Stimulated activated CD8-positive, alpha-beta memory T cell treated with anti-CD3 and anti-CD28 coated beads, Interleukin-12 subunit alpha, Interleukin-12 subunit beta, amount 100 ng/mL, for 24 hours (primary cell): Measurements from ENCODE around the gene SCAI.
"Not testable (repeated sequence)": the region's sequence is repeated elsewhere in the genome, so short reads cannot be mapped to it uniquely, and the experiment has no call there.

Source experiments
- DNase-seq: peaks from one replicate; pipeline ENCODE4 v3.0.0-alpha.2; 2020; ENCODE audit errors: extremely low read depth

SCAI gene

DNA sequence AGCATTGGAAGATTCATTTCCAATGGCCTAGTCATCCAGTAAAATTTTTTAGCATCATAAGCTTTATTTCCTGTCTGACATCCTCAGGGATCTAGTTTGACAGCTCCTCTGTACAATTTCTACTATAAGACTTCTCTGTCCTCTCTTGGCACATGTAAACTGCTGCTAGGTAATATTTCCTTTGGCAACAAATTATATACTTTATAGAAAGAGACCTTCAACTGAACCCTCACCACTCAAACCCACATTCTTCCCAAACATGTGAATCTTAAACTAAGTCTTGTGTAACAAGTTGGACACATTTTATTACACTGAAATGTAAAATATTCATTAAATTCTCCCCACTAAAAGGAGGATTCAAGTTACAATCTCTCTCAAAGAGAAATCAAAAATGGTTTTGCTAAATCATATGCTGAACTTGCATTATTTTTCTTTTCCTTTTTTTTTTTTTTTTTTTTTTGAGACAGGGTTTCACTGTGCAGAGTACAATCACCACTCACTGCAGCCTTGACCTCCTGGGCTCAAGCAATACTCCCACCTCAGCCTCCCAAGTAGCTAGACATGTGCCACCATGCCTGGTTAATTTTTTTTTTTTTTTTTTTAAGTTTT, 36.9 kb downstream of the SCAI start:
- no peak for DNase-seq

DNA sequence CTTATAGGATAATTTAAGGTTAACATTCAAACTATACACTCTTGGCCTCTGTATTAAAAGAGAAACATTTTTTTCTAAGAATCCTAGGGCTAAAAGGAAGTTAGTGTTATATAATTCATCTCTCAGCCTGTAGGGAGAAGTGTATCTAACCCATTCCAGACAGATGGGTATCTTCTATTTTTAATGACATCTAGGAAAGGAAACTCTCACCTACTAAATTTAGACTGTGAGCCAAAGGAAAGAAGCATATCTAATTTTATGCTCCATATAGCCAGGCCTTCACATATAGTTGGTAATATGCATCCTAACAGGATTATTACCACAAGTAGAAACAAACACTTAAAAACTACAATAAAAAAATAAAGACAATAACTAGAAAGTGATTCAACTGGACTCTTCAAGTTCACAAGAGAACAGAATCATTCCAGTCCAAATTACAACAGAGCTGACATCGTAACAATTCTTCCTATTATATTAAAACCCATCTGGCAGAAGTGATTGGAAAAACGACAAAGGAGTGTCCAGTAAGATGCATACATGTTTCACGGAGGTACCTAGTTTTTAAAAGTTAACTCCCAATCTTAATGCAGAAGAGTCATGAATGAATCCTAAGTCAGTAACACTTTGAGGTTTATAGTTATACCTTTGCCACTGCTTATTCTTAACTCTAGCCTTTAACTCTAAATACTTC, 39.4 kb downstream of the SCAI start:
- no peak for DNase-seq

DNA sequence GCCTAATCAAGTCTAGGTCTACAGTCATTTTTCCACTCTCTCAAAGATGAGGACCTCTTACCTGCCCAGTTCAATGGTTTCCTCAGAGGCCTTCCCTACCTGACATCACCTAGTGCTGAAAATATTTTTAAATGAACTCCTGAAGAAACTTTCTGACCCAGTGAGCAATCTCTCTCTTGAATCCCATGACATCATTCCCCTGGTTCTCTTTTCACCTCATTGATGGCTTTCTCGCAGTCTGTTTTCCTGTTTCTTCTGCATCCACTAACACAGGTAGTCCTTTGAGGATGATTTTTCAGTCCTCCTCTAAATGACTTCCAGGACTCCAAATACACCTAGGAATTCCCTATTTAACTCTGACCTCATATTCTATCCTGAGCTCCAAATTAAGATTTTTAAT, 40.3 kb downstream of the SCAI start:
- DNase-seq: no peak

DNA sequence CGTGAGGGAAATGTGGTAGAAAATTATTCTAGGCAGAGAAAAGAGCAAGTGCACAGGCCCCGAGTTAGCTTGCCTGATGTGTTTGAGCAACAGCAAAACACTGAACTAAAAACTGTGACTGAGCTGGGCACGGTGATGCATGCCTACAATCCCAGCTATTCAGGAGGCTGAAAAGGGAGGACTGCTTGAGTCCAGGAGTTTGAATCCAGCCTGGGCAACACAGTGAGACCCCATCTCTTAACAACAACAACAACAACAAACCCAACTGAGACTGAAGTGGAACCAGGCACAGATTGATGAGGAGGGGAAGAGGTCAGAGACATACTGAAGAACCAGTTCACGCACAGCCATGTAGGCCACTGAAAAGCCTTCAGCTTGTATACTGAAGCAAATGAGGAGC, 42.5 kb downstream of the SCAI start:
- no peak for DNase-seq

DNA sequence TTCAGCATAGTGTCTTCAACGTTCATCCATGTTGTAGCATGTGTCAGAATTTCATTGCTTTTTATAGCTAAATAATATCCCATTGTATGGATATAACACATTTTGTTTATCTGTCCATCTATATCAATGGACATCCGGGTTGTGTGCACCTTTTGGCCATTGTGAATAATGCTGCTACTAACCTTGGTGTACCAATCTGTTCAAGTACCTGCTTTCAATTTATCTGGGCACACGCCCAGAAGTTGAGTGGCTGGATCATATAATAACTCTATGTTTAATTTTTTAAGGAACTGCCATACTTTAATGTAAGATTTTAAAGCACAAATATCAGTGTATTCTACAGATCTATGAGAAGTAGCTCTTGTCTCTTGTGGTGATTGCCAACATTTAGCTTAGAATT, 43.5 kb downstream of the SCAI start:
- DNase-seq: no peak

DNA sequence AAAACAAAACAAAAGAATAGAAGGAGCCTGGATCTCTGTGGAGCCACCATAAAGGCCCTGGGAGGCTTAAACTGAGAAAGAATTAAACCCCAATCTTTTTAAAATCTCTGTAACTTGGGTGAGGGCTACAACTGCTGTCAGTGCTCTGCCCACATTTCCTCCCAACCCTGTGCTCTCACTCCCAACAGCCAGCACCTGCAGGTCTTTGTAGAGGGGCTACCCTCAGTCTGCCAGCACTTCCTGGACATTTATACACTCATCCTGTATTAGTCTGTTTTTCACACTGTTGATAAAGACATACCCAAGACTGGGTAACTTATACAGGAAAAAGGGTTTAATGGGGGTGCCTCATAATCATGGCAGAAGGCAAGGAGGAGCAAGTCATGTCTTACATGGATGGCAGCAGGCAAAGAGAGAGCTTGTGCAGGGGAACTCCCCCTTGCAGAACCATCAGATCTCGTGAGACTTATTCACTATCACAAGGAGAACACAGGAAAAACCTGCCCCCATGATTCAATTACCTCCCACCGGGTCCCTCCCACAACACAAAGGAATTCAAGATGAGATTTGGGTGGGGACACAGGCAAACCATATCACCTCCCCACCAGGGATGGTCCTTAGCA, 47.4 kb downstream of the SCAI start:
- no peak for DNase-seq

DNA sequence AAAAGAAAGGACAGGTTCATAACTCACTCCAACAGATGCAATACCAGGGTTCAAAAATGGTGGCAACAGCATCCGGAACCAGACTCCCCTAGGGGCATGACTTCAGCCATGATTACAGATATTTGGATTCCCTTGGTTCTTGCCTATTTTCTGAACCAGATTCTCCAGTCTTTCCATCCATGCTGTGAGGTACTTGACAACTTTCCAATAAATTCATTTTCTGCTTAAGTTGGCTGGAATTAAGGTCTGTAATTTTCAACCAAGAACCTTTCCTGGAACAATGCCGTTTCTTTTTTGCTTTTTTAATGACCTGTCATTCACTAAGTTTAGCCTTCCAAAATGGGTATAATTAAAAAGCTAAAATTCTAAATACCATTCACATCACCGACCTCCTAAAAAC, 52.2 kb downstream of the SCAI start:
- DNase-seq: no peak

DNA sequence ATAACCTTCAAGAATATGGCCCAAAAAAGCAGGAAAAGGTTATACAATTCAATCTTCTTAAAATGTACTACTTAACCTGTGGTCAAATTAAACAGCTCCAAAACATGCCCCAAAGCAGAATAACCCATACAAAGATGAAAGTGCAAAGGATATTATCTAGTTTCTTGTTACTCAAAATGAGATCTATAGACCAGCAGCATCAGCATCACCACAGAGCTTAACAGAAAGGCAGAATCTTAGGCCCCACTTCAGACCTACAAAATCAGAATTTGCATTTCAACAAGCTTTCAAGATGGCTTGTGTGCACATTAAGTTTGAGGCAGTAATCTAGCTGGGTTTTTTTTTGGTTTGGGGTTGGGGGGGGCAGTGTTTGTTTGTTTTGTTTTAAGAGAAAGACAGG, 54.0 kb downstream of the SCAI start:
- DNase-seq: no peak

DNA sequence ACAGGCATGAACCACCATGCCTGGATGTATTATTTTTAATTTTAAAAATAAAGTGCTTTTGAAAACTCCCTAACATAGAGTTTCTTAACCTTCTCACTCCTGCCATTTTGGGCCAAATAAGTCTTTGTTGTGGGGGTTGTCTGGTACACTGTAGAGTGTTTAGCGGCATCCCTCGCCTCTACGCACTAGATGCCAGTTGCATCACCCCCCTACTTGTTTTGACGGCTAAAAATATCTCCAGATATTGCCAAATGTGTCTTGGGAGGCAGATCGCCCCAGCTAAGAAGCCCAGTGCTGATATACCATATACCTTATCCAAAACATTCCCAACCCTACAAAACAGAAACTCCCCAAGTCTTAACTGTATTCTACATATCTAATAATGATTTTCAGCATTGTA, 54.6 kb downstream of the SCAI start:
- no peak for DNase-seq

DNA sequence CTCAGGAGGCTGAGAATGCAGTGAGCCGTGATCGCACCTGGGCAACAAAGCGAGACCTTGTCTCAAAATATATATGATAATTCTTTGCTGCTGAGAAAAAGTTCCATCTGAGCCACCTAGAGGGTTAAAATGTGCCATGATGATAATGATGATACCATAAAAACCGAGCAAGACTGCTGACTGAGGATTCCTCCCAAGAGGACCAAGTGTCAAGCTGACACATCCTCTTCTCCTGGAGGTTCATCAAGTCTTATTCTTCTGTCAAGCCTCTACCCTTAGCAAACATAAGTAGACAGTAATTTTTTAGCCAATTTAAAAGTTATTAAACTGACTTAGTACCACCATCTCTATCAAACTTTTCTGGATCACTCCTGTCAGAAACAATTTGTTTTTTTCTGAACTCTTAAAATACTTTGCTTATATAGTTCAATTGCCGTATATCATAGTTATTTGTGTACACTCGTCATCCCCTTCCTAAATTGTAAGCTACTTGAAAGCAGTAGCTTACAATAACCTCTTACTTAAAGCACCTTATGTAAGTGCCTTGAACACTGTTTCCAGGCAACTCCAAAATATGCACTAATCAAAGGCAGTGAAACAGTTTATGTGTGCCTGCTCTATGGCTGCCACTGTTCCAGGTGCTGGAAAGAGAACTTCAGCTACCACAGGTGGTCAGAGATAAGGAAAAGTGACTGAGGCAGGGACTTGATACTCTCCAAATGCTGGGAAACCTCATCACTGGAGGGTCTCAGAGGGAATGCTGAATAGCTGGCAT, 57.4 kb downstream of the SCAI start:
- no peak for DNase-seq

DNA sequence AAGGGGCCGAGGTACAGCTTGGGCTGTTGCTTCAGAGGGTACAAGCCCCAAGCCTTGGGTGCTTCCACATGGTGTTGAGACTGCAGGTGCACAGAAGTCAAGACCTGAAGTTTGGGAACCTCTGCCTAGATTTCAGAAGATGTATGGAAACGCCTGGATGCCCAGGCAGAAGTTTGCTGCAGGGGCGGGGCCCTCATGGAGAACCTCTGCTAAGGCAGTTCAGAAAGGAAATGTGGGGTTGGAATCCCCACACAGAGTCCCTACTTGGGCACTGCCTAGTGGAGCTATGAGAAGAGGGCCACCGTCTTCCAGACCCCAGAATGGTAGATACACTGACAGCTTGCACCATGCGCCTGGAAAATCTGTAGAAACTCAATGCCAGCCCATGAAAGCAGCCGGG, 61.1 kb downstream of the SCAI start:
- DNase-seq: not testable (repeated sequence)

DNA sequence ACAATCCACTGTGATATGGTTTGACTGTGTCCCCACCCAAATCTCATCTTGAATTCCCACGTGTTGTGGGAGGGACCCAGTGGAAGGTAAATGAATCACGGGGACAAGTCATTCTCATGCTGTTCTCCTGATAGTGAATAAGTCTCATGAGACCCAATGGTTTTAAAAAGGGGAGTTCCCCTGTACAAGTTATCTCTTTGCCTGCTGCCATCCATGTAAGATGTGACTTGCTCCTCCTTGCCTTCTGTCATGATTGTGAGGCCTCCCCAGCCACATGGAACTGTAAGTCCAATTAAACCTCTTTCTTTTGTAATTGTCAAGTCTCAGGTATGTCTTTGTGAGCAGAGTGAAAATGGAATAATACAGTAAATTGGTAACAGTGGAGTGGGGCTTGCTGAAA, 62.5 kb downstream of the SCAI start:
- DNase-seq: not testable (repeated sequence)

DNA sequence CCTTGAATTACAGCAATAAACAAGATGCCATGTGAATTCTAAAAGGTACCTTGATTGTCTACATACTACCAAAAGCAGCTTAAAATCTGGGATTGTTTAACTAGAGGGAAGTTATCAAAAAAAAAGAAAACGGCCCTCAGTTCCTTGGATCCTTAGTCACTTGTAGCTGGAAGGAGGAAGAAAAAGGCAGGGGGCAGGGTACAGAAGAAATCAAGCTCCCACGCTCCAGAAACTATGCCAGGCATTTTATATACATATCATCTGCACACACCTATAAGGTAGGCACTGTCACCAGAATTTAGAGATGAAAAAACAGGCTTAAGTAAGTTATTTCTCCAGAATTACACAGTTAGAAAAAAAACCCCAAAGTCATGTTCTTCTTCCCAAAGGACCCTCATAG, 63.4 kb downstream of the SCAI start:
- DNase-seq: no peak

DNA sequence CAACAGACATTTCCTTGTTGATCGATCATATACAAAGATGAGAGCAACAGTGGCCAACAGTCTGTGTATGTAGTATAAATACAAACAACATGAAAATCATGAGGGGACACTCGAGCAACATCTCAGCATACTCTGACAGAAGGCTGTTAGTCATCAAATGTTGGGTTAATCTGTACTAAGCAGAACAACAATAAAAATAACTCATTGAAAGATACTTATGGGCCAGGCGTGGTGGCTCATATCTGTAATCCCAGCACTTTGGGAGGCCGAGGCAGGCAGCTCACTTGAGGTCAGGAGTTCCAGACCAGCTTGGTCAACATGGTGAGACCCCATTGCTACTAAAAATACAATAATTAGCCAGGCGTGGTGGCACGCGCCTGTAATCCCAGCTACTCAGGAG, 67.3 kb downstream of the SCAI start:
- DNase-seq: no peak

DNA sequence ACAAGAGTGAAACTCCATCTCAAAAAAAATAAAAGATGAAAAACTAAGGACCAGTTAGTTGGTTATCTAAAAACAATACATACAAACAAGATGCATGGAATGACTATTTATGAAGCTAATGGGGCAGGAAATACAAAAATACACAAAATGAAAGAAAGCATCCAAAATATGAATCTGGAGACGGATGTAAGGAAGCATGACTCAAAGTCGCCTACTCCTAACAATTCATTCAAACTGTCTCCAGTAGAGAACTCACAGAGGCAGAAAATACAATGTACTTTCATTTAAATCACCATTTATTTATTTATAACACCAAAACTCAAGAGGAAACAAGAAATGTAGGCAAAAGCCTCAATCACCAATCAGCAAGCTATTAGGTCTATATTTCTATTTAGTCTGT, 68.4 kb downstream of the SCAI start:
- no peak for DNase-seq

DNA sequence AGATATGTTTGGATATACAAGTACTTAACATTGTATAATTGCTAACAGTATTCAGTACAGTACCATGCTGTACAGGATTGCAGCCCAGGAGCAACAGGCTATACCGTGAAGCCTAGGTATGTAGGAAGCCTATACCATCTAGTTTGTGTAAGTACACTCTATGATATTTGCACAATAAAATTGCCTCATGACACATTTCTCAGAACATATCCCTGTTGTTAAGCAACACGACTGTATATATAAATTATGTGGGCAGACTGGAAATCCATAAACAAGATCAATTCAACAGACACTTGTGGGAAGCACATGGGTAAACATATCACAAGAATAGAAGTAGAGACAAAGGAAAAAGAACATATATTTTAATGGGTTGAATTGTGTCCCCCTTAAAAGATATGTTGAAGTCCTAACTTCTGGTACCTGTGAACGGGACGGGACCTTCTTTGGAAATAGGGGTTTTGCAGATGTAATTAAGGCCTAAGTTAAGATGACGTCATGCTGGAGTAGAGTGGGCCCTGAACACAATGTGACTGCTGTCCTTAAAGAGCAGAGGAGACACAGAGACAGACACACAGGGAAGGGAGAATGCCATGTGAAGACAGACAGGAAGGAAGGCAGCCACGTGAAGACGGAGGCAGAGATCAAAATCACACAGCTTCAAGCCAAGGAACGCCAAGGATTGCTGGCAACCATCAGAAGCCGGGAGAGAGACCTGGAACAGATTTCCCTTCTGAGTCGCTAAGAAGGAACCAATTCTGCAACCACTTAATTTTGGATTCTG, 76.3 kb downstream of the SCAI start:
- DNase-seq: no peak

DNA sequence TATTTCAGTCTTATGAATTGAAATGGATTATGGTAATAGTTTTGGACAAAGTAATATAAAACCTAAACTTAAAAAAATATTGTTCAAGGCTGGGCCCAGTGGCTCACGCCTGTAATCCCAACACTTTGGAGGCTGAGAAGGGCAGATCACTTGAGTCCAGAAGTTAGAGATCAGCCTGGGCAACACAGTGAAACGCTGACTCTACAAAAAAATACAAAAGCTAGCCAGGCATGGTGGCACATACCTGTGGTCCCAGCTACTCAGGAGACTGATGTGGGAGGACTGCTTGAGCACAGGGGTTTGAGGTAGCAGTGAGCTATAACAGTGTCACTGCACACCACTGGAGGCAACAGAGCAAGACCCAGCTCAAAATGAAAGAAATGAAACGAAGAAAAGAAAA, 81.9 kb downstream of the SCAI start:
- DNase-seq: no peak

DNA sequence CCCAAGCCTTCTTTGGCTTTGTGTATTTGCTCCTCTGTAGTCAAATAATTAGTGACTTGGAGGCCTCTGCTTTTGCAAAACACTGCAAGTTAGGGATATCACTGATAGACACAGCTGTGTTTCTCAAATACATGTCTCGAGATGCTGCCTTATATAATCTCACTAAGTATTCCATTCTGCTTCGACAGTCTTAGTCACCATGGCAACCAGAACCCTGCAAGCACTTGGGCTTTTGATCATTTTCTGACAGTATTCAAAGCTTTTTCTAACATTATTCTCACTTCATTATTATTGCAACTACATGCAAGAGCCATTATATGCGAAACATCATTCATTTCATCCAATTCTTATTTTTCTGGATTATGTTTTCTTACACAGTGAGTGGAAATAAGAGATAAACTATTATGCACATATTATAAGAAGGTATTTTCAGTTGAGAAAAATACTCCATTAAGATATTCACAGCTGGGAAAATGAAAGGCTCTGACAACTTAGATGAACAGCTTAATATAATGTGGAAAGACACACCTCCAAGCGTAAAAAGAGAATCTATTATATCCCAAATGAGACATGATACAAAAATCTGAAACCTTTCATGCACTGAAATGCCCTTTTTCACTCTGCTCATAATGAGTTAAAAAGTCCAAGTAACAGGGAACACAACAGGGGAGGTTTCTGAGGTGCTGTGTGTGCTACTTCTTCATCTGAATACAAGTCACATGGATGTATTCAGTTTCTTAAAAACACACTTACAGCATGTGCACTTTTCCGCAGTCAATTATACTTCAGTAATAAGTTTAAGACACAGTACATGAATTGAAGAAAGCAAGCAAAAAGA, 93.9 kb downstream of the SCAI start:
- DNase-seq: no peak

DNA sequence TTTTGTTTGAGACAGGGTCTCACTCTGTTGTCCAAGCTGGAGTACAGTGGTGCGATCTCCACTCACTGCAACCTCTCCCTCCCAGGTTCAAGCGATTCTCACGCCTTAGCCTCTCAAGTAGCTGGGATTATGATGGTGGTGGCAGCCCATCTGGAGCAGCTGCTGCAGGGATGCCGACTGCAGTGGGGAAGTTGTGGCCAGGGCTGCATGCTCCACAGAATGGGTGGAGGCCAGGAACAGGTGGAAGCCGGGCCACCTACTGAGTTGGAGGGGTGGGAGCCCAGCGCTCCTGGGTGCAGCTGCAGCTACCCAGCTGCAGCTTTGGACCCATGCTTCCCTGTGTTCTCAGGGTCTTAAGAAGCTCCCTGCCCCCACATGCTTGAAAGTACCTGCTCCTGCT, 99.7 kb downstream of the SCAI start:
- no peak for DNase-seq

DNA sequence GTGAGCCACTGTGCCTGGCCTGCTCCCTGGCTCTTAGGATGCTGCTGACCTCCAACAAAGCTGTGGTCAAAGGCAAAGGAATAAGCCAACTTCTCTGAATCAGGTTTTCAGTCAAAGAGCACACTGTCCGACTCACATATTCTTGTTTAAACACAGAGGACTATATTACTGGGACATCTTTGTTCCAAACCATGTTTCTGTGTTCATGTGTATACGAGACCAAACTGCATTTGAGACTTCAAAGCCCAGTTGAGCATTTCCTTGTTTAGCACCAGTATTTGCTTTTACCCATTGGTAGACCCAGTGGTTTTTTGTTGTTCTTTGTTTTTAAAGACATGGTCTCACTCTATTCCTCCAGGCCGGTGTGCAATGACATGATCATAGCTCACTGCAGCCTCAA, 100.2 kb downstream of the SCAI start:
- DNase-seq: no peak

DNA sequence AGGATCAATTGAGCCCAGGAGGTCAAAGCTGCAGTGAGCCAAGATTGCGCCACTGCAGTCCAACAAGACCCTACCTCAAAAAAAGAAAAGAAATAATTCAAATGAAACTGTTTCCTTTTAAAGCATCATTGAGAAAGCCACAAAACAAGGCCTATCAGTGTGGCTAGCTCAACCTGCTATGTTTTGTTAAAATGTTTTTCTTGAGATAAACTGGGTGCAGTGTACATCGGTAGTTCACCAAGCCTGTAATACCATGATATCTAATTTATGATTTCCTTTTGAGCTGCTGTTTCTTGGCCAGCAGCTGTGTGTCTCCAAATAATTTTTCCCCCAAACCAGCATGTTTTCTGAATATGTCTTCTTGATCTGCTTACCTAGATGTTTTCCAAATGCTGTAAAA, 105.2 kb downstream of the SCAI start:
- DNase-seq: no peak
